Neural progenitor cell (in vitro differentiated cells): Measurements from ENCODE around the gene TRNAU1AP.
"Not testable (repeated sequence)": the region's sequence is repeated elsewhere in the genome, so short reads cannot be mapped to it uniquely, and the experiment has no call there.

Experiments used
- CTCF ChIP-seq: fragments of 200-600 bp; sonication (generic); IDR thresholded peaks from 2 replicates; pipeline ENCODE4 v1.5.1; 2017; ENCODE audit warnings: antibody characterized with exemption, mild to moderate bottlenecking
- EZH2 ChIP-seq: fragments of 200-600 bp; sonication (generic); IDR thresholded peaks from 2 replicates; pipeline ENCODE4 v1.6.1; 2017; ENCODE audit warnings: antibody characterized with exemption, mild to moderate bottlenecking, moderate library complexity
- EZH2phosphoT487 ChIP-seq: fragments of 200-600 bp; sonication (generic); IDR thresholded peaks from 2 replicates; pipeline ENCODE4 v1.6.1; 2017; ENCODE audit warnings: antibody characterized with exemption

GRCh38 chr1:28594686-28595411 lies 42.0 kb downstream of the TRNAU1AP start:
- not testable (repeated sequence) for TF ChIP-seq CTCF, EZH2, EZH2phosphoT487
